SU-DHL-6 (cell line): Measurements from ENCODE around the gene LMX1A.

Experiments used
- EZH2phosphoT487 ChIP-seq: fragments of 200-600 bp; sonication (generic), shearing (Covaris generic); conservative IDR thresholded peaks from 2 replicates; pipeline ENCODE4 v1.6.1; 2018; ENCODE audit warnings: mild to moderate bottlenecking, antibody characterized with exemption, low read length, moderate library complexity, mixed read lengths
- TF ChIP-seq, protein P1 (sequence below): fragments of 200-600 bp; sonication (generic); IDR thresholded peaks from one replicate; pipeline ENCODE4 v1.5.1; 2017; ENCODE audit warnings: antibody characterized with exemption, mild to moderate bottlenecking, low read length, moderate library complexity; ENCODE audit not compliant: insufficient read depth, poor library complexity, severe bottlenecking

- TF ChIP-seq, protein P1, sequence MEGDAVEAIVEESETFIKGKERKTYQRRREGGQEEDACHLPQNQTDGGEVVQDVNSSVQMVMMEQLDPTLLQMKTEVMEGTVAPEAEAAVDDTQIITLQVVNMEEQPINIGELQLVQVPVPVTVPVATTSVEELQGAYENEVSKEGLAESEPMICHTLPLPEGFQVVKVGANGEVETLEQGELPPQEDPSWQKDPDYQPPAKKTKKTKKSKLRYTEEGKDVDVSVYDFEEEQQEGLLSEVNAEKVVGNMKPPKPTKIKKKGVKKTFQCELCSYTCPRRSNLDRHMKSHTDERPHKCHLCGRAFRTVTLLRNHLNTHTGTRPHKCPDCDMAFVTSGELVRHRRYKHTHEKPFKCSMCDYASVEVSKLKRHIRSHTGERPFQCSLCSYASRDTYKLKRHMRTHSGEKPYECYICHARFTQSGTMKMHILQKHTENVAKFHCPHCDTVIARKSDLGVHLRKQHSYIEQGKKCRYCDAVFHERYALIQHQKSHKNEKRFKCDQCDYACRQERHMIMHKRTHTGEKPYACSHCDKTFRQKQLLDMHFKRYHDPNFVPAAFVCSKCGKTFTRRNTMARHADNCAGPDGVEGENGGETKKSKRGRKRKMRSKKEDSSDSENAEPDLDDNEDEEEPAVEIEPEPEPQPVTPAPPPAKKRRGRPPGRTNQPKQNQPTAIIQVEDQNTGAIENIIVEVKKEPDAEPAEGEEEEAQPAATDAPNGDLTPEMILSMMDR: no peak
- TF ChIP-seq EZH2phosphoT487: no peak
Observed at GRCh38 chr1:165325460-165326203, 30.9 kb downstream of the LMX1A start.
